Fibroblast of lung (primary cell): ENCODE data around the gene KRT4. TPM values are rescaled to one million over a fixed set of nuclear protein-coding genes. Genes with fewer than 3 reads are reported as not detected.

Source experiments
- DNase-seq, 2 donors: peaks; one replicate each; pipeline versions ENCODE4 v3.0.0 to v3.0.0-alpha.2; 2010; ENCODE audit warnings: low read depth in 2 of 2
- H2AFZ ChIP-seq: 2 replicates; pipeline ENCODE4 v1.5.1; 2012; ENCODE audit warnings: low read length, control low read depth, inconsistent platforms
- H3K27ac ChIP-seq: 2 replicates; pipeline ENCODE4 v1.5.1; 2011; ENCODE audit warnings: low read length, control low read depth; ENCODE audit not compliant: insufficient read depth
- H3K27me3 ChIP-seq: 2 replicates; pipeline ENCODE4 v1.5.1; 2011; ENCODE audit warnings: mild to moderate bottlenecking, low read length; ENCODE audit not compliant: control insufficient read depth, insufficient read depth
- H3K36me3 ChIP-seq: 2 replicates; pipeline ENCODE4 v1.5.1; 2011; ENCODE audit warnings: low read length; ENCODE audit not compliant: control insufficient read depth, insufficient read depth
- H3K4me1 ChIP-seq: 2 replicates; pipeline ENCODE4 v1.5.1; 2011; ENCODE audit warnings: low read length; ENCODE audit not compliant: control insufficient read depth, insufficient read depth; ENCODE audit errors: extremely low read depth
- H3K4me2 ChIP-seq: 2 replicates; pipeline ENCODE4 v1.5.1; 2011; ENCODE audit warnings: low read length, control low read depth; ENCODE audit not compliant: insufficient read depth; ENCODE audit errors: extremely low read depth
- H3K4me3 ChIP-seq, 4 experiments: fragments of 200-600 bp in 1 of 4; sonication (generic) in 1 of 4; replicated peaks in 1 of 4; 2 replicates each; pipeline ENCODE4 v1.5.1; 2011 to 2016; ENCODE audit warnings: low read length in 4 of 4, low read depth in 3 of 4, mild to moderate bottlenecking in 3 of 4, control low read depth in 2 of 4, inconsistent platforms in 1 of 4, mixed read lengths in 1 of 4; ENCODE audit not compliant: insufficient read depth in 1 of 4; ENCODE audit errors: control extremely low read depth in 1 of 4
- H3K79me2 ChIP-seq: 2 replicates; pipeline ENCODE4 v1.5.1; 2012; ENCODE audit warnings: mild to moderate bottlenecking, low read length, inconsistent platforms; ENCODE audit not compliant: control insufficient read depth, insufficient read depth
- H3K9ac ChIP-seq: 2 replicates; pipeline ENCODE4 v1.5.1; 2011; ENCODE audit warnings: mild to moderate bottlenecking, low read length, control low read depth; ENCODE audit not compliant: insufficient read depth
- H3K9me3 ChIP-seq: 2 replicates; pipeline ENCODE4 v1.5.1; 2012; ENCODE audit warnings: low read depth, low read length; ENCODE audit not compliant: control insufficient read depth, insufficient read depth
- H4K20me1 ChIP-seq: 2 replicates; pipeline ENCODE4 v1.5.1; 2011; ENCODE audit warnings: low read length; ENCODE audit not compliant: control insufficient read depth, insufficient read depth; ENCODE audit errors: extremely low read depth
- CTCF ChIP-seq, 2 donors: IDR thresholded peaks in 1 of 2; conservative IDR thresholded peaks in 1 of 2; 1 replicate in 1 of 2; 2 replicates in 1 of 2; pipeline ENCODE4 v1.5.1; 2011 to 2012; ENCODE audit warnings: low read length in 2 of 2, control low read depth in 1 of 2, inconsistent platforms in 1 of 2, low read depth in 1 of 2, mild to moderate bottlenecking in 1 of 2
- EZH2 ChIP-seq: IDR thresholded peaks from 2 replicates; pipeline ENCODE4 v1.5.1; 2012; ENCODE audit warnings: low read length, control low read depth, mild to moderate bottlenecking; ENCODE audit errors: missing control alignments
- polyA minus RNA-seq: library from RNA; depleted of rRNA, polyadenylated mRNA; stranded (reverse); fragments of >200 nt; gene quantifications from 2 replicates; pipeline ENCODE4 v1.2.3, GENCODE V29; 2011; ENCODE audit warnings: low replicate concordance
- polyA plus RNA-seq, 2 donors: library from polyadenylated mRNA; depleted of rRNA in 1 of 2; stranded (reverse) in 1 of 2; unstranded in 1 of 2; fragments of >200 nt; gene quantifications; 2 replicates each; pipeline ENCODE4 v1.2.1, GENCODE V29; 2011 to 2012; ENCODE audit warnings: missing spikeins in 1 of 2
- total RNA-seq: library from RNA; depleted of rRNA; stranded (reverse); fragments of >200 nt; gene quantifications from 2 replicates; pipeline ENCODE4 v1.2.1, GENCODE V29; 2014

The KRT4 gene
- total RNA-seq (under 0.01 TPM in 2 replicates), polyA plus RNA-seq (0.17 and 0.23 TPM in 2 replicates), polyA minus RNA-seq (not detected in 2 replicates)
- polyA plus RNA-seq (2012) = 0.07 and 0.09 TPM in 2 replicates

- H3K79me2 ChIP-seq = no peaks in the 10 kb centered on the region
- H3K36me3 ChIP-seq = no peaks in the 10 kb centered on the region
- TF ChIP-seq EZH2 (no peak), CTCF (conservative IDR thresholded peaks at IDR 0.05 in 1 of 2, IDR thresholded peaks at IDR 0.05 in 1 of 2; ENCODE audit: low read depth in 1 of 2, low read length in 2 of 2) (no peak)
- no peak within 1 kb of the TSS for H3K4me2 ChIP-seq
- H3K9ac ChIP-seq = no peak within 1 kb of the TSS
- no peaks in the 10 kb centered on the region for H4K20me1 ChIP-seq
- no peaks in the 10 kb centered on the region for H3K4me1 ChIP-seq
- no peak within 1 kb of the TSS for H2AFZ ChIP-seq
- H3K27ac ChIP-seq = no peak within 1 kb of the TSS
- peak in 1 of 2 donors; percentile 71 for DNase-seq
- no peaks in the 10 kb centered on the region for H3K9me3 ChIP-seq
- peaks cover 2% of the 10 kb centered on the region for H3K27me3 ChIP-seq
- no peak within 1 kb of the TSS for H3K4me3 ChIP-seq
Observed at GRCh38 chr12:52813885-52814709, at the start of gene KRT4. KRT4 (minus strand) TSS chr12:52814116; CDS start chr12:52814058, 58 bp downstream.

DNA sequence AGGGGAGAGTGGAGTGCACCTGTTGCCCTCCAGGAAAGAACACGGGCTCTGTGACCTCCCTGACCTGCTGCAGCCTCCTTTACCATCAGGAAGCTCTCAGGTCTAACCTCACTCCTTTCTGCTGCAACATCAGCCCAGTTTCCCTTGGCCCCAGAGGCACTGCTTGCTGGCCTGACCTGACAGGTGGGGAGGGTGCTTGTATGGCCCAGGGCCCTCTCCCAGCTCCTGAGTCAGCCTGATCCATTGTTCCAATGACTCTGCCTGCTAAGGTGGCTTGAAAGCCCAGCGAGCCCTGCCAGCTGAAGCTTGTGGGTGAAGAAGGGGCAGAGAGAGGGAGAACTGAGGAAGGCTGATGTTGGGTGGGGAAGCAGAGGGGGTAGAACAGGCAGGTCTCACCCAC, 48.1 kb upstream of the KRT4 start:
- Histone ChIP-seq H3K27me3 (no peaks in the 10 kb centered on the region), H3K4me3 (no peak overlapping the region), H3K4me1 (no peaks in the 10 kb centered on the region), H3K9ac (no peak overlapping the region), H3K4me2 (no peak overlapping the region), H2AFZ (no peak overlapping the region), H4K20me1 (no peaks in the 10 kb centered on the region), H3K36me3 (no peaks in the 10 kb centered on the region), H3K79me2 (no peaks in the 10 kb centered on the region), H3K27ac (no peak overlapping the region), H3K9me3 (no peaks in the 10 kb centered on the region)
- no peak for DNase-seq
- TF ChIP-seq CTCF (conservative IDR thresholded peaks at IDR 0.05 in 1 of 2, IDR thresholded peaks at IDR 0.05 in 1 of 2; ENCODE audit: low read depth in 1 of 2, low read length in 2 of 2) (no peak), EZH2 (no peak)

- H3K9me3 ChIP-seq = no peaks in the 10 kb centered on the region
- H3K36me3 ChIP-seq = no peaks in the 10 kb centered on the region
- TF ChIP-seq CTCF (conservative IDR thresholded peaks at IDR 0.05 in 1 of 2, IDR thresholded peaks at IDR 0.05 in 1 of 2; ENCODE audit: low read depth in 1 of 2, low read length in 2 of 2) (no peak), EZH2 (no peak)
- no peak overlapping the region for H3K27ac ChIP-seq
- H3K4me3 ChIP-seq = no peak overlapping the region
- H3K27me3 ChIP-seq = no peaks in the 10 kb centered on the region
- H3K4me1 ChIP-seq = no peaks in the 10 kb centered on the region
- no peak for DNase-seq
- H3K79me2 ChIP-seq = no peaks in the 10 kb centered on the region
- no peak overlapping the region for H2AFZ ChIP-seq
- no peak overlapping the region for H3K4me2 ChIP-seq
- no peak overlapping the region for H3K9ac ChIP-seq
- no peaks in the 10 kb centered on the region for H4K20me1 ChIP-seq
Observed at GRCh38 chr12:52861511-52861910, 47.6 kb upstream of the KRT4 start.
